NCI-H2029 (cell line): ENCODE data around the gene CRTC1.

Experiments
- DNase-seq: peaks from one replicate; lab custom pipeline; 2025; lab: John Stamatoyannopoulos, UW

Gene CRTC1

GRCh38 chr19:18653853-18654252 is 29.6 kb upstream of the CRTC1 start:
- no peak for DNase-seq

GRCh38 chr19:18654469-18654868 is 29.0 kb upstream of the CRTC1 start:
- DNase-seq, result no peak

DNA sequence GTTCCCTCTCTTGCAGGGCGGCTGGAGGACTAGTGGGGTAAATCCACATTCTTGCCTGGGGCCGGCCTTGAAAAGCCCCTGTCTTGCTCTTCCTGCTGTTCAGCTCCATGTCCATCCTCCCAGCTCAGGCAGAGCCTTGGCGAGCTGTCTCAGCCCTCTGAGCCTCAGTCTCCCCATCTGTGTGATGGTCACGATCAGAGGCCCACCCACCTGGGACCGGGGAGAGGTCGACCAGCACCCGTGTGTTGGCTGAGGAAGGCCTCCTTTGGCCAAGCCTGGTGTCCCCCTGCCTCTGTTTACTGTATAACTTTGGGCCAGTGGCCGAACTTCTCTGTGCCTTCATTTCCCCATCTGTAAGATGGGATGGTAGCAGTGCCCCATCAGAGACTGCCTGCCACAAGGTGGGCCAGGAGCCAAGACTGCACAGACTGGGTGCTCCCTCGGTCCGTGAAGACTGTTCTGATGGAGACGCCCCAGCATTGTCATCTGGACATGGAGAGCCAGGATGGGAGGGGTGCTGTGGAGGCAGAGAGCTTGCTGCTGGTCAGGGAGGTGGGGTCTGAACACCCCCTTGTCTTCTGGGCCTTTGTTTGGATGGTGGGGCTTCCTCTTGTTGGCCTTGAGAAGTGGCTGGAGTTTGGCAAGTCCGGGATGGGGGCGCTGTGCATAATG is 28.2 kb upstream of the CRTC1 start:
- no peak for DNase-seq

- DNase-seq, result no peak
Observed at GRCh38 chr19:18656337-18657086, 27.0 kb upstream of the CRTC1 start.

DNA sequence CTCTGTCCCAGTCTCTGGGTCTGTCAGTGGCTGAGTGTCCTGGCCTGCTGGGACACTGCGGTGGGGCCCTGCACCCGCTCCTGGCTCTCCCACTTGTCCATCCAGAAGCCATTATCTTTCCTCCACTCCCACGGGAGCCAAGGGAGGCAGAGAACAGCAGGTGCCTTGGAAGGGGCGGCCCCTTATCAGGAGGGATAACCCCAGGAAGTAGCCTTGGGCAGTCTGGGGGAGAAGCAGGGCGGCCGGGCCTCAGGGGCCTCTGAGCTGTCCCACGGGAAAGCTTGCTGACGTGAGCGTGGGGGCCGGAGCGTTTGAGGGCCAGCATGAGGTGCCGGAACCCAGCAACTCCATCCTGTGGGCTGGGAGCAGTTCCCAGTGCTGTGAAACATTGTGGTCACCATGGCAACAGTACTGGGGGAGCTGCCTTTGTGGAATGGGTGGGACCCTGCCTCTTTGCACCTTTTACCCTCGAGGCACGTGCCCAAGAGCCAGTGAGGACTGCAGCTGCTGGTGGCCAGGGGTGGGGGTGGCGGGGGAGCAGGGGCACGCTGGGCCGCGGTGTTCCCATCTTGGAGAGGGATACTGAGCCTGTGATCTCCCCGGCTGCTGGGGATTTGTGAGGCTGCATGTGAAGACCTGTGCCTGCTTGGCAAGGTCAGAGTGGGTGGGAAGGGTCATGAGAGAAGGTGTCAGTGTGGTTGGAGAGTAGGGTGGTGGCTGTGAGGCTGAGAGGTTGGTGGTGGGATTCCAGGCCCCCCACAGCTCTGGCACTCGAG is 25.7 kb upstream of the CRTC1 start:
- no peak for DNase-seq

DNA sequence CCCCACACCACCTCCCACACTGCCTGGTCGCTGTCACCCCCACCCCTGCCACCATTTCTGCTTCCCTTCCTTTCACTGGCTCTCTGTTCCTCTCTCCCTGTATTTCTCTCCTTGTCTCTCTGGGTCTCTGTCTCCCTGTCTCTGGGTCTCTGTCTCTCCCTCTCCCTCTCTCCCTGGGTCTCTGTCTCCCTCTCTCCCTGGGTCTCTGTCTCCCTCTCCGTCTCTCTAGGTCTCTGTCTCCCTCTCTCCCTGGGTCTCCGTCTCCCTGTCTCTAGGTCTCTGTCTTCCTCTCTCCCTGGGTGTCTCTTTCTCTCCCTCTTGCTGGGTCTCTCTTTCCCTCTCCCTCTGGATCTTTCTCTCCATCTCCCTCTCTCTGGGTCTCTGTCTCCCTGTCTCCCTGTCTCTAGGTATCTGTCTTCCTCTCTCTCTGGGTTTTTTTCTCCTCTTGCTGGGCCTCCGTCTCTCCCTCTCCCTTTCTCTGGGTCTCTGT is 25.1 kb upstream of the CRTC1 start:
- no peak for DNase-seq

DNA sequence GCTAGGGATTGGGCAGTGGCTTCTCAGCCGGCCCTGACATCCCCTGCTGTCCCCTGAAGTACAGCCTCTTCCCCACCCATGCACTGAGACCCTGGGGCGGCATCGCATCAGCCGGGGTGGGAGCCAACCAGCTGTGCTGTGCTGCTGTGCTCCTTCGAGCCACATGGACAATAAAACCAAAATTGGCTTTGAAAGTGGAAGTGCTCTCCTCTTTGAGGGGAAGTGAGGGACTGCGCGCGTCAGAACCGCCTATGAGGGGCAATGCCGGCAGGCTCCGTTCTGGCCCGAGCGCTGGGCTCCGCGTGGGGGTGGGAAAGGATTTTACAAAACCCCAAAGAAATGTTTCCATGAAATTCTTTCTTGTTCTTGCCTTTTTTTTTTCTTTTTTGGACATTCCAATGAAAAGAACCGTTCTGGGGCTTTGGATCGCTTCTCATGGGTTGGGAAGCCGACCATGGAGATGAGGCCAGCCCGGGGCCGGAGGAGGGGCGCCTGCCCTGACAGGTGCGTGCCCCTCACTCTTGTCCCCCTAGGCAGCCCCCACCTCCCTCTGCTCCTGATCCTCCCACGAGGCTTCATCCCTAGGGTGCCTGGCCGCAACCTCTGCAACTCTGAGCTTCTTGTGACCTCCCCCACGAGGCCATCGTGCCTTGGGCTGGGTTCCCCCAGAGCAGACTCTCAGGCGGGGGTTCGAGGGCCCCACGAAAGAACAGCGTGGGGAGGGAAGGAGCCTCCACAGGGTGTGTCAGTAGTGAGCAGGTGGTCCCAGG is 24.0 kb upstream of the CRTC1 start:
- no peak for DNase-seq

- no peak for DNase-seq
Observed at GRCh38 chr19:18660051-18660910, 23.2 kb upstream of the CRTC1 start.

GRCh38 chr19:18660939-18661670 is 22.4 kb upstream of the CRTC1 start:
- no peak for DNase-seq

DNA sequence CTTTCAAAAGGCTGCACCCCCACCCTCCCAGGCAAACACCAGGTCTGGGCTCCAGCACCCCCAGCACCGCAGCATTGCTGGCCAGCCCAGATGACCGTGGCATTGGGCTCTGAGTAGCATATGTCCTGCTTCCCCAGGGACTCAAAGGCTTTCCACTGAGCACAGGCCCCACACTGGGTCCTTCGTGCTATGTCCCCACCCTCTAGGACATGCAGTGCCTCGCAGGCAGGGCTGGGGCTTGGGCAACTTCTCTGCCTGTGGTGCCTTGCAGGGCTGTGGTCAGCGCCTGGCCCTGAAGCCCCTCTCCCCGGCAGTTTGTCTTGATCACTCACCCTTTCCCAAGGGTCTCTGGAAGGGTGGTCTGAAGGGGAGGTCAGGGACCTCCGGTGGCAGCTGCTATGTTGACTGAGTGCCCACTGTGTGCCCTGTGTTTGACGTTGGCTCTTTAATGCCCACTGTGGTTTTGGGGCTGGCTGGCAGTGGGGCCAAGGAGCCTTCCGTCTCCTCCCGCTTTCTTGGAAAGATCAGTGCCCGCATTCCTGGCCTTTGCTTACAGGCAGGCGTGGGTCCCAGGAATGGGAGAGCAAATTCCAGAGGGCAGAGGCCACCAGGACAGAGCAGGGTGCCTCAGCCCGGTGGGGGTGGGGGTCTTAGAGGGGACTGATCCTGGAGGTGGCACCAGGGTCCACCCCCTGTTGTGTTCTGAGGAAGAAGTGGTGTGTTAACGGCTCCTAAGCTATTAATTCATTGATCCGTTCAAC is 20.3 kb upstream of the CRTC1 start:
- DNase-seq, result no peak

DNA sequence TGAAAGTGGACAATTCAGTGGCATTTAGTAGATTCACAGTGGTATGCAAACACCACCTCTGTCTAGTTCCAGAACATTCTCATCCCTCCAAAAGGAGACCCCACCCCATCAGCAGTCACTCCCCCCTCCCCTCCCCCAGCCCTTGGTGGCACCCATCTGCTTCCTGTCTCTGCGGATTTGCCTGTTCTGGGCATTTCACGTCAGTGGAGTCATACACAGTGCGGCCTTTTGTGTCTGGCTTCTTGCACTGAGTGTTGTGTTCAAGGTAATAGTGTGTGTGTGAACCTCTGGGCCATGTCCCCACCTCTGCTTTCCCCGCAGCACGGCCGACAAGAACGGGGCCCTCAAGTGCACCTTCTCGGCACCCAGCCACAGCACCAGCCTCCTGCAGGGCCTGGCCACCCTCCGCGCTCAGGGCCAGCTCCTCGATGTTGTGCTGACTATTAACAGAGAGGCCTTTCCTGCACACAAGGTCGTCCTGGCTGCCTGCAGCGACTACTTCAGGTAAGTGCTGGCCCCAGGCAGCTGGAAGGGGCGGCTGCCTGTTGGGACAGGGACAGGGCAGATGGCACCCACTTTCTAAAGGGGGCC is 19.4 kb upstream of the CRTC1 start:
- DNase-seq, result no peak

GRCh38 chr19:18665771-18666202 is 17.7 kb upstream of the CRTC1 start:
- no peak for DNase-seq

DNA sequence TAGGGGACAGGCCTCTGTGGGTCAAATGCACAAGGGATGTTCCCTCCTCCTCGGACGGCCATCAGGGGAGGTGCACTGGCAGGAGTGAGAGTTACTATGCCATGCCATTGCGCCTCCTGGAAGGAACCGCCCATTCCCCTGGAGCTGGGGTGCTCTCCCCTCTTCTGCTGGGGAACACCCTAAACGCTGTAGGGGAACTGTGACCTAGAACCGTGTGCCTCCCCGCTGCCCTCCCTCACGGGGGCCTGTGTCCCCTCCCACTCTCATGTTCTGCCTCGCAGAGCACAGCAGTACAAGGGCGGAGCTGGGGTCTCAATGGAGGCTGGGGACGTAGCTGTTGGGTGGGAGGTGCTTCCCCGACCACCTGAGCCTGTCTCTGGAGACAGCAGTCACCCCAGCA is 17.2 kb upstream of the CRTC1 start:
- no peak for DNase-seq

DNA sequence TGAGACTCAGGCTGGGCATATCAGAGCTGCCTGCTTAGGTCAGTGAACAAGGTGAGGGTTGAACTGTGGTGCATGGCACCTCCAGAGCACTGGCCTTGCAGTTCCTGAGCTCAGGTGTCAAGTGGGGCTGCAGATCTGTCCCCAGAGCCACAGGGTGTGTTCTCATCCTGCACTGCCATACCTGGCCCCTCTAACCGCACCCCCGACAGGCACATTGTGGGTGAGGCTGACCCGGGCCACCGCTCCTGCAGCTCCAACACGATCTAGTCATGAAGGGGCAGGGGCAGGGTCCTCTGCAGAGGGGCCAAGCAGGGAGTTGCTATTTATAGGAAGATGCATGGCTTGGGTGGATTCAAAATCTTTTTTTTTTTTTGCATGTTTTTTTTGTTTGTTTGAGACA is 16.7 kb upstream of the CRTC1 start:
- no peak for DNase-seq

DNA sequence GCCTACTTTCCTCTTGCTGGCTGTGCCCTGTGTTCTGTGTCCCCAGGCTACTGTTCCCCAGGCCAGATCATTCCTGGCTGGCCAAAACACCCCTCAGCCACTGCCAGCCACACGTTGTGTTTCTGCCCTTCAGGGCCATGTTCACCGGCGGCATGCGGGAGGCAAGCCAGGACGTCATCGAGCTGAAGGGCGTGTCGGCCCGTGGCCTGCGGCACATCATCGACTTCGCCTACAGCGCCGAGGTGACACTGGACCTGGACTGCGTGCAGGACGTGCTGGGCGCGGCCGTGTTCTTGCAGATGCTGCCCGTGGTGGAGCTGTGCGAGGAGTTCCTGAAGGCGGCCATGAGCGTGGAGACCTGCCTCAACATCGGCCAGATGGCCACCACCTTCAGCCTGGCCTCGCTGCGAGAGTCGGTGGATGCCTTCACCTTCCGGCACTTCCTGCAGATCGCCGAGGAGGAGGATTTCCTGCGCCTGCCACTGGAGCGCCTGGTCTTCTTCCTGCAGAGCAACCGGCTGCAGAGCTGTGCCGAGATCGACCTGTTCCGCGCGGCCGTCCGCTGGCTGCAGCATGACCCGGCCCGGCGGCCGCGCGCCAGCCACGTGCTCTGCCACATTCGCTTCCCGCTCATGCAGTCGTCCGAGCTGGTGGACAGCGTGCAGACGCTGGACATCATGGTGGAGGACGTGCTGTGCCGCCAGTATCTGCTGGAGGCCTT is 15.8 kb upstream of the CRTC1 start:
- DNase-seq, result no peak

- no peak for DNase-seq
Observed at GRCh38 chr19:18668252-18668631, 15.2 kb upstream of the CRTC1 start.

DNA sequence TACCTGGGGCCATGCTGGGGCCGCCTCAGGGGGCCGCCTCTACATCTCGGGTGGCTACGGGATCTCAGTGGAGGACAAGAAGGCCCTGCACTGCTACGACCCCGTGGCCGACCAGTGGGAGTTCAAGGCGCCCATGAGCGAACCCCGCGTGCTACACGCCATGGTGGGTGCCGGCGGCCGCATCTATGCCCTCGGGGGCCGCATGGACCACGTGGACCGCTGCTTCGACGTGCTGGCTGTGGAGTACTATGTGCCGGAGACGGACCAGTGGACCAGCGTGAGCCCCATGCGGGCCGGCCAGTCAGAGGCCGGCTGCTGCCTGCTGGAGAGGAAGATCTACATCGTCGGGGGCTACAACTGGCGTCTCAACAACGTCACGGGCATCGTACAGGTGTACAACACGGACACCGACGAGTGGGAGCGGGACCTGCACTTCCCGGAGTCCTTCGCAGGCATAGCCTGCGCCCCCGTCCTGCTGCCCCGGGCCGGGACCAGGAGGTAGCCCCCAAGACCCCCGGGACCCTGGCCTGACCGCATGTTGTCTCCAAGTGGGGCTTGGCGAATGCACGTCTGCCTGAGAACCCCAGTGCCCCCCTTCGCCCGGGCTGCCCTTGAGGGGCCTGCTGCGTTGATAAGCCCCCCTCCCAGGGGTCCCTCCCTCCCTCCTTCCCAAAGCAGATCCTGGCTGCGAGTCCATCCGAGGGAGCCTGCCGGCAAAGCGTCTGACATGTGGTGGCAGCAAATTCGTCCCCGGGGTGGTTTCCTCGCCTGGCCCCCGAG is 14.5 kb upstream of the CRTC1 start:
- DNase-seq, result no peak

- DNase-seq, result no peak
Observed at GRCh38 chr19:18669524-18669817, 14.0 kb upstream of the CRTC1 start.
